Measurements from ENCODE around the gene PROCA1.
A peak's percentile ranks its signal among the peaks of the same experiment; 100 is the strongest.

The PROCA1 gene

DNA sequence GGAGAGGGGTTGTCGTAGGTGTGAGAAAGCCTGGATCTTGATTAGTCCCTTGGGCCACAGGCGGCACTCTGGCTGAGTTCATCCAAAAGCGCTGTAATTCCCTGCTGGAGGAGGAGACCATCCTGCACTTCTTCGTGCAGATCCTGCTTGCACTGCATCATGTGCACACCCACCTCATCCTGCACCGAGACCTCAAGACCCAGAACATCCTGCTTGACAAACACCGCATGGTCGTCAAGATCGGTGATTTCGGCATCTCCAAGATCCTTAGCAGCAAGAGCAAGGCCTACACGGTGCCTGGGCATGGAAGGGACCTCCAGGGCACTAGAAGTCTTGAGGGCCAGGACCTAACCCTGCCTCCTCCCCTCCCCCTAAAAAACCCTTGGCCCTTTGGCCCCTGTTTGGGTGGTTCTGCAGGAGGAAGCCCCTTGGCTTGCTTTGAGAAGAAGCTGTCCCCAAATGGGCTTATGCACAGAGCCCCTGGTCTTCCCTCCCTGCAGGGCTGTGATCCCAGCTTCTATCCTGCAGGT, 23.1 kb upstream of the PROCA1 start:
- H3K4me3 ChIP-seq (ENCODE audit: low read depth, low read length): no peak overlapping the region
- DNase-seq (ENCODE audit: low read depth, low spot score): no peak
- ChIA-PET CTCF (interaction anchor here (1.0 to 17.0 kb wide), 4 partner anchors 8 to 219 kb away, joined by 6 to 603 read pairs (median 6); partner anchors contain the start of gene TRAF4), POLR2A (interaction anchor here (0.8 to 1.4 kb wide), 3 partner anchors 8 to 15 kb away, joined by 3 to 5 read pairs (median 4); partner anchors contain the start of genes RPL23A and TRAF4)
- TF ChIP-seq, protein P1, sequence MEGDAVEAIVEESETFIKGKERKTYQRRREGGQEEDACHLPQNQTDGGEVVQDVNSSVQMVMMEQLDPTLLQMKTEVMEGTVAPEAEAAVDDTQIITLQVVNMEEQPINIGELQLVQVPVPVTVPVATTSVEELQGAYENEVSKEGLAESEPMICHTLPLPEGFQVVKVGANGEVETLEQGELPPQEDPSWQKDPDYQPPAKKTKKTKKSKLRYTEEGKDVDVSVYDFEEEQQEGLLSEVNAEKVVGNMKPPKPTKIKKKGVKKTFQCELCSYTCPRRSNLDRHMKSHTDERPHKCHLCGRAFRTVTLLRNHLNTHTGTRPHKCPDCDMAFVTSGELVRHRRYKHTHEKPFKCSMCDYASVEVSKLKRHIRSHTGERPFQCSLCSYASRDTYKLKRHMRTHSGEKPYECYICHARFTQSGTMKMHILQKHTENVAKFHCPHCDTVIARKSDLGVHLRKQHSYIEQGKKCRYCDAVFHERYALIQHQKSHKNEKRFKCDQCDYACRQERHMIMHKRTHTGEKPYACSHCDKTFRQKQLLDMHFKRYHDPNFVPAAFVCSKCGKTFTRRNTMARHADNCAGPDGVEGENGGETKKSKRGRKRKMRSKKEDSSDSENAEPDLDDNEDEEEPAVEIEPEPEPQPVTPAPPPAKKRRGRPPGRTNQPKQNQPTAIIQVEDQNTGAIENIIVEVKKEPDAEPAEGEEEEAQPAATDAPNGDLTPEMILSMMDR (IDR thresholded peaks at IDR 0.05; ENCODE audit: insufficient read depth, low read length, missing control alignments): no peak

GRCh38 chr17:28733346-28733745, 21.7 kb upstream of the PROCA1 start:
- DNase-seq (ENCODE audit: low read depth, low spot score): no peak
- no peak overlapping the region for H3K4me3 ChIP-seq (ENCODE audit: low read depth, low read length)
- CTCF ChIA-PET: interaction anchor here (1.3 to 17.0 kb wide), 2 partner anchors 14 to 220 kb away, joined by 5 to 603 read pairs; partner anchors contain the start of gene TRAF4
- TF ChIP-seq, protein P1 (IDR thresholded peaks at IDR 0.05; ENCODE audit: insufficient read depth, low read length, missing control alignments): no peak
- POLR2A ChIA-PET: no interaction called here

- no peak overlapping the region for H3K4me3 ChIP-seq (ENCODE audit: low read depth, low read length)
- ChIA-PET CTCF (interaction anchor here (1.3 to 17.0 kb wide), 5 partner anchors 18 to 224 kb away, joined by 7 to 603 read pairs (median 80); partner anchors contain the start of genes PHF12 and TRAF4), POLR2A (interaction anchor here (2.5 to 5.4 kb wide), 2 partner anchors 10 to 16 kb away, joined by 18 to 174 read pairs; partner anchors contain the start of genes RPL23A and TRAF4)
- DNase-seq (ENCODE audit: low read depth, low spot score): no peak
- TF ChIP-seq, protein P1 (IDR thresholded peaks at IDR 0.05; ENCODE audit: insufficient read depth, low read length, missing control alignments): no peak
Measured at GRCh38 chr17:28729950-28730330, 18.3 kb upstream of the PROCA1 start.

DNA sequence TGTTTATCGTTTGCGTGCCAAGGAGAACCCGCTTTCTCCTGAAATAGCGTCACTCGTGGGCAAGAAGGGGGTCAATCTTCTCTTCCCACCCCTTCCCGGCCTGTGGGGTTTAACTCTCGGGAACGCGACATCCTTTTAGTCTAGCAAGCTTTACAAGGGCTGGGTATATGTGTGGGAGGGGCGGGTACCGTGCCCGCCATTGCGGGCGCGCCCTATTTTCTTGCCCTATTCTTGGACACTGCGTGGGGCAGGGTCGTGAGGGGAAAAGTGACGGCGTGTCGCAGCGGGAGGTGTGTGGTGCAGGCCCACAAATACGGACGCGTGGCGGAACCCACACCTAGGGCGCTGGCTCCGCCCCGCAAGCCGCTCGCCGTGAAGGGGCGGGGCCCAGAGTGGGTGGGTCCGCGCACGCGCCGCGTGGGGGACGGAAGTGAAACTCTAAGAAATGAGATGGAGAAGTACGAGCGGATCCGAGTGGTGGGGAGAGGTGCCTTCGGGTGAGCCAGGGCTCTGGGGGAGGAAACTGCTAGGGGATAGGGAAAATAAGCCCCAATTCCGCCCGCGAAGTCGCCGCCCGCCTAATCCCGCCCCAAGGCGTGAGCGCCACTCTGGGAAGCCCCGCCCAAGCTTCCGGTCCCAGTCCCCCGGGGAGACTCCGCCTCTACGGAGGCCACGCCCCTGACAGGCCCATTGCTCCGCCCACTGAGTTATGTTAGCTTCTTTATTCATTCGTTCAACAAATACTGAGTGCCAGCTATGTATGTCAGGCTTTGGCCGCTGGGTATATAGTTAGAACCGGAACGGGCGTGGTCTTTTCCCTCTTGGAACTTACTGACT, 16.9 kb upstream of the PROCA1 start, which contains the start of gene NEK8:
TSS of gene NEK8 (plus strand) at position 425 of the 837 bp plus-strand sequence. CDS start at position 451, 26 bp downstream.
- TF ChIP-seq, protein P1 (IDR thresholded peaks at IDR 0.05; ENCODE audit: insufficient read depth, low read length, missing control alignments): no peak
- ChIA-PET POLR2A (interaction anchor here (1.2 to 5.4 kb wide), 4 partner anchors 9 to 222 kb away, joined by 3 to 174 read pairs (median 14); partner anchors contain the start of genes PHF12, RPL23A and TRAF4), CTCF (interaction anchor here (0.8 to 17.0 kb wide), 25 partner anchors 9 to 412 kb away, joined by 3 to 603 read pairs (median 13); partner anchors contain the start of genes DHRS13, PHF12, RPL23A and TRAF4)
- no peak for DNase-seq (ENCODE audit: low read depth, low spot score)
- H3K4me3 ChIP-seq (ENCODE audit: low read depth, low read length): peak within 1 kb of the TSS; percentile 93

GRCh38 chr17:28726627-28727491, 15.2 kb upstream of the PROCA1 start:
- CTCF ChIA-PET: interaction anchor here (0.5 to 17.0 kb wide), 60 partner anchors 8 to 417 kb away, joined by 3 to 603 read pairs (median 4); partner anchors contain the start of genes BLTP2, DHRS13, PHF12 and PROCA1
- TF ChIP-seq, protein P1 (IDR thresholded peaks at IDR 0.05; ENCODE audit: insufficient read depth, low read length, missing control alignments): peak; percentile 100
- no peak for DNase-seq (ENCODE audit: low read depth, low spot score)
- POLR2A ChIA-PET: interaction anchor here (0.7 to 5.4 kb wide), 19 partner anchors 8 to 390 kb away, joined by 3 to 174 read pairs (median 3); partner anchors contain the start of genes DHRS13, PHF12, PROCA1 and TRAF4
- peak overlapping the region; percentile 72 for H3K4me3 ChIP-seq (ENCODE audit: low read depth, low read length)
